ENCODE data around the gene ZNF219.

Gene ZNF219

GRCh38 chr14:21089271-21089670, 9.2 kb downstream of the ZNF219 start:
- H3K9ac ChIP-seq (ENCODE audit: low read length), result no peak overlapping the region
- H3K4ac ChIP-seq (ENCODE audit: low read depth, low read length), result no peak overlapping the region
- H3K4me2 ChIP-seq (ENCODE audit: low read length), result no peak overlapping the region
- no peaks in the 10 kb centered on the region for H3K27me3 ChIP-seq (ENCODE audit: insufficient read depth, low read length)
- H3K4me1 ChIP-seq (ENCODE audit: control insufficient read depth in 1 of 2, insufficient read depth in 2 of 2, low read length in 2 of 2), result peaks cover 0 to 5% of the 10 kb centered on the region in 2 experiments
- H3K9me3 ChIP-seq (ENCODE audit: insufficient read depth, low read depth, low read length), result no peaks in the 10 kb centered on the region
- no peak overlapping the region for H4K12ac ChIP-seq (ENCODE audit: low read depth, low read length)
- H4K91ac ChIP-seq (ENCODE audit: low read depth, low read length), result no peak overlapping the region
- no peak overlapping the region for H2BK5ac ChIP-seq (ENCODE audit: low read depth, low read length, poor library complexity)
- H4K8ac ChIP-seq (ENCODE audit: low read depth, low read length), result no peak overlapping the region
- H3K4me3 ChIP-seq (ENCODE audit: low read depth, low read length), result no peak overlapping the region
- DNase-seq, result no peak
- no peak overlapping the region for H2BK12ac ChIP-seq (ENCODE audit: low read length)
- H2BK120ac ChIP-seq (ENCODE audit: insufficient read depth, low read length, poor library complexity), result no peak overlapping the region
- no peak overlapping the region for H3K23ac ChIP-seq (ENCODE audit: low read length)
- peaks cover 43 to 69% of the 10 kb centered on the region in 2 experiments for H3K36me3 ChIP-seq (ENCODE audit: control insufficient read depth in 1 of 2, insufficient read depth in 2 of 2, low read length in 2 of 2)
- H3K79me2 ChIP-seq (ENCODE audit: control insufficient read depth, insufficient read depth, low read length, poor library complexity), result no peaks in the 10 kb centered on the region
- WGBS (ENCODE audit: extremely low coverage, insufficient coverage, insufficient read length), result no CpG with 5 or more reads among the region's 1 CpG
- H3K27ac ChIP-seq (ENCODE audit: low read depth, low read length), result no peak overlapping the region
- H3K18ac ChIP-seq (ENCODE audit: low read length), result no peak overlapping the region
- H2AK5ac ChIP-seq (ENCODE audit: low read length), result no peak overlapping the region
- H3K79me1 ChIP-seq (ENCODE audit: low read length), result no peaks in the 10 kb centered on the region
- no peak overlapping the region for H3K14ac ChIP-seq (ENCODE audit: low read length)
- no peak overlapping the region for H2AFZ ChIP-seq (ENCODE audit: insufficient read depth, low read length, poor library complexity)

GRCh38 chr14:21088687-21089086, 9.8 kb downstream of the ZNF219 start:
- Histone ChIP-seq H2AFZ (ENCODE audit: insufficient read depth, low read length, poor library complexity) (no peak overlapping the region), H3K79me1 (ENCODE audit: low read length) (no peaks in the 10 kb centered on the region), H3K14ac (ENCODE audit: low read length) (no peak overlapping the region), H3K36me3 (ENCODE audit: control insufficient read depth in 1 of 2, insufficient read depth in 2 of 2, low read length in 2 of 2) (peaks cover 47 to 75% of the 10 kb centered on the region in 2 experiments), H3K4me3 (ENCODE audit: low read depth, low read length) (no peak overlapping the region), H3K18ac (ENCODE audit: low read length) (no peak overlapping the region), H3K23ac (ENCODE audit: low read length) (no peak overlapping the region), H3K9ac (ENCODE audit: low read length) (no peak overlapping the region), H4K91ac (ENCODE audit: low read depth, low read length) (no peak overlapping the region), H3K4me2 (ENCODE audit: low read length) (no peak overlapping the region), H2BK12ac (ENCODE audit: low read length) (no peak overlapping the region), H4K8ac (ENCODE audit: low read depth, low read length) (no peak overlapping the region), H2AK5ac (ENCODE audit: low read length) (no peak overlapping the region), H3K27ac (ENCODE audit: low read depth, low read length) (no peak overlapping the region), H3K9me3 (ENCODE audit: insufficient read depth, low read depth, low read length) (no peaks in the 10 kb centered on the region), H2BK5ac (ENCODE audit: low read depth, low read length, poor library complexity) (no peak overlapping the region), H3K4ac (ENCODE audit: low read depth, low read length) (no peak overlapping the region), H3K4me1 (ENCODE audit: control insufficient read depth in 1 of 2, insufficient read depth in 2 of 2, low read length in 2 of 2) (no peaks in the 10 kb centered on the region), H3K79me2 (ENCODE audit: control insufficient read depth, insufficient read depth, low read length, poor library complexity) (no peaks in the 10 kb centered on the region), H2BK120ac (ENCODE audit: insufficient read depth, low read length, poor library complexity) (no peak overlapping the region), H4K12ac (ENCODE audit: low read depth, low read length) (no peak overlapping the region), H3K27me3 (ENCODE audit: insufficient read depth, low read length) (no peaks in the 10 kb centered on the region)
- no peak for DNase-seq
- no CpG with 5 or more reads among the region's 4 CpGs for WGBS (ENCODE audit: extremely low coverage, insufficient coverage, insufficient read length)

GRCh38 chr14:21087294-21088091, 11.0 kb downstream of the ZNF219 start:
- no peaks in the 10 kb centered on the region for H3K4me1 ChIP-seq (ENCODE audit: control insufficient read depth in 1 of 2, insufficient read depth in 2 of 2, low read length in 2 of 2)
- no peak overlapping the region for H3K4ac ChIP-seq (ENCODE audit: low read depth, low read length)
- peak; percentile 22 to 38 for DNase-seq
- H2AK5ac ChIP-seq (ENCODE audit: low read length), result no peak overlapping the region
- H2BK120ac ChIP-seq (ENCODE audit: insufficient read depth, low read length, poor library complexity), result no peak overlapping the region
- no peak overlapping the region for H2AFZ ChIP-seq (ENCODE audit: insufficient read depth, low read length, poor library complexity)
- no peak overlapping the region for H2BK12ac ChIP-seq (ENCODE audit: low read length)
- H4K91ac ChIP-seq (ENCODE audit: low read depth, low read length), result no peak overlapping the region
- H3K9me3 ChIP-seq (ENCODE audit: insufficient read depth, low read depth, low read length), result no peaks in the 10 kb centered on the region
- H3K4me3 ChIP-seq (ENCODE audit: low read depth, low read length), result no peak overlapping the region
- H3K9ac ChIP-seq (ENCODE audit: low read length), result no peak overlapping the region
- no peak overlapping the region for H4K8ac ChIP-seq (ENCODE audit: low read depth, low read length)
- no peak overlapping the region for H3K23ac ChIP-seq (ENCODE audit: low read length)
- no peaks in the 10 kb centered on the region for H3K79me2 ChIP-seq (ENCODE audit: control insufficient read depth, insufficient read depth, low read length, poor library complexity)
- no peak overlapping the region for H2BK5ac ChIP-seq (ENCODE audit: low read depth, low read length, poor library complexity)
- H3K36me3 ChIP-seq (ENCODE audit: control insufficient read depth in 1 of 2, insufficient read depth in 2 of 2, low read length in 2 of 2), result peaks cover 58 to 83% of the 10 kb centered on the region in 2 experiments
- H4K12ac ChIP-seq (ENCODE audit: low read depth, low read length), result no peak overlapping the region
- H3K27me3 ChIP-seq (ENCODE audit: insufficient read depth, low read length), result no peaks in the 10 kb centered on the region
- no peak overlapping the region for H3K4me2 ChIP-seq (ENCODE audit: low read length)
- H3K27ac ChIP-seq (ENCODE audit: low read depth, low read length), result no peak overlapping the region
- WGBS (ENCODE audit: extremely low coverage, insufficient coverage, insufficient read length), result no CpG with 5 or more reads among the region's 19 CpGs
- H3K18ac ChIP-seq (ENCODE audit: low read length), result no peak overlapping the region
- no peaks in the 10 kb centered on the region for H3K79me1 ChIP-seq (ENCODE audit: low read length)
- no peak overlapping the region for H3K14ac ChIP-seq (ENCODE audit: low read length)

- Histone ChIP-seq H4K8ac (ENCODE audit: low read depth, low read length) (no peak overlapping the region), H4K12ac (ENCODE audit: low read depth, low read length) (no peak overlapping the region), H3K27me3 (ENCODE audit: insufficient read depth, low read length) (no peaks in the 10 kb centered on the region), H3K14ac (ENCODE audit: low read length) (no peak overlapping the region), H3K4me1 (ENCODE audit: control insufficient read depth in 1 of 2, insufficient read depth in 2 of 2, low read length in 2 of 2) (no peaks in the 10 kb centered on the region), H3K27ac (ENCODE audit: low read depth, low read length) (no peak overlapping the region), H3K9me3 (ENCODE audit: insufficient read depth, low read depth, low read length) (no peaks in the 10 kb centered on the region), H3K18ac (ENCODE audit: low read length) (no peak overlapping the region), H2AK5ac (ENCODE audit: low read length) (no peak overlapping the region), H2BK5ac (ENCODE audit: low read depth, low read length, poor library complexity) (no peak overlapping the region), H4K91ac (ENCODE audit: low read depth, low read length) (no peak overlapping the region), H3K9ac (ENCODE audit: low read length) (no peak overlapping the region), H3K4ac (ENCODE audit: low read depth, low read length) (no peak overlapping the region), H3K79me1 (ENCODE audit: low read length) (no peaks in the 10 kb centered on the region), H3K23ac (ENCODE audit: low read length) (no peak overlapping the region), H2BK12ac (ENCODE audit: low read length) (no peak overlapping the region), H3K79me2 (ENCODE audit: control insufficient read depth, insufficient read depth, low read length, poor library complexity) (no peaks in the 10 kb centered on the region), H3K4me2 (ENCODE audit: low read length) (no peak overlapping the region), H3K36me3 (ENCODE audit: control insufficient read depth in 1 of 2, insufficient read depth in 2 of 2, low read length in 2 of 2) (peaks cover 59 to 84% of the 10 kb centered on the region in 2 experiments), H2BK120ac (ENCODE audit: insufficient read depth, low read length, poor library complexity) (no peak overlapping the region), H2AFZ (ENCODE audit: insufficient read depth, low read length, poor library complexity) (no peak overlapping the region), H3K4me3 (ENCODE audit: low read depth, low read length) (no peak overlapping the region)
- WGBS (ENCODE audit: extremely low coverage, insufficient coverage, insufficient read length), result no CpG with 5 or more reads among the region's 4 CpGs
- no peak for DNase-seq
These were observed 11.6 kb downstream of the ZNF219 start for GRCh38 chr14:21086908-21087293.

All from trophoblast cell (in vitro differentiated cells and primary cell).